HL-60 (cell line): ENCODE results near the gene R3HCC1L.

Experiments used
- DNase-seq, 2 experiments: peaks; one replicate each; pipeline ENCODE4 v3.0.0-alpha.2; 2010 to 2020; ENCODE audit warnings: low read depth in 1 of 2, low spot score in 1 of 2
- H3K27ac ChIP-seq: fragments of 250-450 bp; sonication (Bioruptor Pico); replicated peaks from 2 replicates; pipeline ENCODE4 v1.5.1; 2020; ENCODE audit warnings: mild to moderate bottlenecking, moderate library complexity
- H3K27me3 ChIP-seq: fragments of 250-450 bp; sonication (Bioruptor Pico); 2 replicates; pipeline ENCODE4 v1.5.1; 2021; ENCODE audit warnings: mild to moderate bottlenecking, moderate library complexity; ENCODE audit not compliant: insufficient read depth, poor library complexity, severe bottlenecking
- H3K4me3 ChIP-seq: replicated peaks from 2 replicates; pipeline ENCODE4 v1.5.1; 2011; ENCODE audit warnings: mild to moderate bottlenecking, control low read depth, low read length; ENCODE audit not compliant: insufficient read depth
- CTCF ChIP-seq: IDR thresholded peaks from one replicate; pipeline ENCODE4 v1.5.1; 2011; ENCODE audit warnings: low read length, control low read depth, inconsistent platforms; ENCODE audit not compliant: insufficient read depth
- GABPA ChIP-seq: IDR thresholded peaks from 2 replicates; pipeline ENCODE4 v1.6.1; 2012; ENCODE audit warnings: low read depth
- POLR2AphosphoS5 ChIP-seq: IDR thresholded peaks from 2 replicates; pipeline ENCODE4 v1.6.1; 2012; ENCODE audit warnings: low read depth
- SPI1 ChIP-seq: IDR thresholded peaks from 2 replicates; pipeline ENCODE4 v1.6.1; 2012; ENCODE audit warnings: low read depth, mild to moderate bottlenecking, borderline replicate concordance
- TF ChIP-seq, protein P1 (sequence below): IDR thresholded peaks from 2 replicates; pipeline ENCODE4 v1.6.1; 2012; ENCODE audit warnings: low read depth; ENCODE audit not compliant: insufficient replicate concordance

Gene R3HCC1L

DNA sequence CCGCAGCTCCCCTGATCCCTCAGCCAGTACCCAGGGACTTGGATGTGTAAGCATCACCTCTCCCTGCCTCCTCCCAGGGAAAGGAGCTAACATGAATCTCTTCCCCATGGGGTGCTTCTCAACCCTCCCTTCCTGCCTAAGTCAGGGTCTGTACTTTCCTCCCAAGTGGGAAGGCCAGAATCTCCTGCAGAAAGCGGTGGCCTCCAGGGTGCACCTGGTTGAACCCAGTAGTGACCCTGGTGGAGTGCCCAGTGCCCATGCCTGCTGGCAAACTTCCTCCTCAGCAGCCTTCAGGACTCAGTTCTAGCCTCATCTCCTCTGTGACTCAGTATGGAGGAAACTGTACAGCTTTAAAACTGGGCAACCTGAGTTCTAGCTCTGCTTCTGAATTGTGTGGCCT lies 136.3 kb downstream of the R3HCC1L start:
- no peak overlapping the region for H3K4me3 ChIP-seq
- TF ChIP-seq POLR2AphosphoS5 (no peak), SPI1 (no peak), CTCF (no peak)
- TF ChIP-seq, protein P1, sequence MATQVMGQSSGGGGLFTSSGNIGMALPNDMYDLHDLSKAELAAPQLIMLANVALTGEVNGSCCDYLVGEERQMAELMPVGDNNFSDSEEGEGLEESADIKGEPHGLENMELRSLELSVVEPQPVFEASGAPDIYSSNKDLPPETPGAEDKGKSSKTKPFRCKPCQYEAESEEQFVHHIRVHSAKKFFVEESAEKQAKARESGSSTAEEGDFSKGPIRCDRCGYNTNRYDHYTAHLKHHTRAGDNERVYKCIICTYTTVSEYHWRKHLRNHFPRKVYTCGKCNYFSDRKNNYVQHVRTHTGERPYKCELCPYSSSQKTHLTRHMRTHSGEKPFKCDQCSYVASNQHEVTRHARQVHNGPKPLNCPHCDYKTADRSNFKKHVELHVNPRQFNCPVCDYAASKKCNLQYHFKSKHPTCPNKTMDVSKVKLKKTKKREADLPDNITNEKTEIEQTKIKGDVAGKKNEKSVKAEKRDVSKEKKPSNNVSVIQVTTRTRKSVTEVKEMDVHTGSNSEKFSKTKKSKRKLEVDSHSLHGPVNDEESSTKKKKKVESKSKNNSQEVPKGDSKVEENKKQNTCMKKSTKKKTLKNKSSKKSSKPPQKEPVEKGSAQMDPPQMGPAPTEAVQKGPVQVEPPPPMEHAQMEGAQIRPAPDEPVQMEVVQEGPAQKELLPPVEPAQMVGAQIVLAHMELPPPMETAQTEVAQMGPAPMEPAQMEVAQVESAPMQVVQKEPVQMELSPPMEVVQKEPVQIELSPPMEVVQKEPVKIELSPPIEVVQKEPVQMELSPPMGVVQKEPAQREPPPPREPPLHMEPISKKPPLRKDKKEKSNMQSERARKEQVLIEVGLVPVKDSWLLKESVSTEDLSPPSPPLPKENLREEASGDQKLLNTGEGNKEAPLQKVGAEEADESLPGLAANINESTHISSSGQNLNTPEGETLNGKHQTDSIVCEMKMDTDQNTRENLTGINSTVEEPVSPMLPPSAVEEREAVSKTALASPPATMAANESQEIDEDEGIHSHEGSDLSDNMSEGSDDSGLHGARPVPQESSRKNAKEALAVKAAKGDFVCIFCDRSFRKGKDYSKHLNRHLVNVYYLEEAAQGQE, result no peak
- DNase-seq, result no peak
- no peak overlapping the region for H3K27ac ChIP-seq
- peaks cover 37% of the 10 kb centered on the region for H3K27me3 ChIP-seq

GRCh38 chr10:98272245-98272644 lies 137.8 kb downstream of the R3HCC1L start:
- TF ChIP-seq SPI1, result no peak
- no peak for TF ChIP-seq GABPA
- TF ChIP-seq CTCF, result no peak
- no peak for TF ChIP-seq POLR2AphosphoS5
- TF ChIP-seq, protein P1, result no peak
- no peak overlapping the region for H3K4me3 ChIP-seq

GRCh38 chr10:98272656-98273055 lies 138.2 kb downstream of the R3HCC1L start:
- Histone ChIP-seq H3K27me3 (peaks cover 23% of the 10 kb centered on the region), H3K4me3 (no peak overlapping the region), H3K27ac (no peak overlapping the region)
- TF ChIP-seq CTCF (no peak), GABPA (no peak), SPI1 (no peak), POLR2AphosphoS5 (no peak)
- no peak for DNase-seq

More at GRCh38 chr10:98272245-98272644, 137.8 kb downstream of the R3HCC1L start:
- H3K27me3 ChIP-seq, result peaks cover 27% of the 10 kb centered on the region
- no peak overlapping the region for H3K27ac ChIP-seq
- no peak for DNase-seq

- Histone ChIP-seq H3K4me3 (no peak overlapping the region), H3K27me3 (peaks cover 20% of the 10 kb centered on the region), H3K27ac (no peak overlapping the region)
- no peak for DNase-seq
- TF ChIP-seq GABPA, result no peak
- TF ChIP-seq, protein P1, result no peak
- TF ChIP-seq CTCF, result no peak
- TF ChIP-seq POLR2AphosphoS5, result no peak
- no peak for TF ChIP-seq SPI1
Measured at GRCh38 chr10:98273057-98273850, 138.8 kb downstream of the R3HCC1L start.
